IMR-90 (cell line): ENCODE results near the gene SERPINA6. TPM values are rescaled to one million over a fixed set of nuclear protein-coding genes. Genes with fewer than 3 reads are reported as not detected.

Experiments used
- ATAC-seq: fragments of 200-7000 bp; cut with Tn5 transposase; 2 replicates; pipeline ENCODE4 v1.9.1; 2020; ENCODE audit warnings: low read depth, mild to moderate bottlenecking, moderate library complexity
- BruUV-seq: library from RNA; stranded (reverse); fragments of 400-500 nt; replicated peaks from 2 replicates; lab custom pipeline; 2021; lab: Mats Ljungman, UMichigan
- CTCF ChIA-PET: fragments of 300-600 bp; formaldehyde crosslinking; extraction: SDS; loops from one replicate; lab custom pipeline; 2021; ENCODE audit warnings: antibody characterized with exemption; lab: Yijun Ruan, JAX
- POLR2A ChIA-PET: fragments of 300-600 bp; sonication (Branson Sonifier 250); formaldehyde crosslinking; loops from one replicate; lab custom pipeline; 2022; ENCODE audit warnings: antibody characterized with exemption; ENCODE audit not compliant: unreplicated experiment; lab: Charles Lee
- DNase-seq: peaks from one replicate; pipeline ENCODE4 v3.0.0; 2013
- H2AFZ ChIP-seq: replicated peaks from 2 replicates; pipeline ENCODE3; 2013; ENCODE audit warnings: low read length, mild to moderate bottlenecking; ENCODE audit not compliant: poor library complexity
- H2AK5ac ChIP-seq: 2 replicates; pipeline ENCODE4 v1.6.1; 2013; ENCODE audit warnings: low read depth, low read length, inconsistent platforms
- H2AK9ac ChIP-seq: replicated peaks from 2 replicates; pipeline ENCODE3; 2013; ENCODE audit warnings: mild to moderate bottlenecking, low read depth, low read length, moderate library complexity; ENCODE audit not compliant: poor library complexity
- H2BK120ac ChIP-seq: 2 replicates; pipeline ENCODE4 v1.6.1; 2013; ENCODE audit warnings: low read depth, low read length, inconsistent platforms
- H2BK15ac ChIP-seq: 3 replicates; pipeline ENCODE4 v1.6.1; 2013; ENCODE audit warnings: low read depth, low read length, inconsistent platforms
- H2BK20ac ChIP-seq: 2 replicates; pipeline ENCODE4 v1.6.1; 2013; ENCODE audit warnings: low read depth, mild to moderate bottlenecking, inconsistent platforms, low read length, moderate library complexity
- H2BK5ac ChIP-seq: 2 replicates; pipeline ENCODE4 v1.6.1; 2013; ENCODE audit warnings: mild to moderate bottlenecking, low read depth, low read length, inconsistent platforms; ENCODE audit not compliant: poor library complexity, severe bottlenecking
- H3K14ac ChIP-seq: replicated peaks from 2 replicates; pipeline ENCODE4 v1.6.1; 2013; ENCODE audit warnings: low read depth, low read length, inconsistent platforms
- H3K18ac ChIP-seq: 2 replicates; pipeline ENCODE4 v1.6.1; 2013; ENCODE audit warnings: low read depth, low read length, control low read depth
- H3K23ac ChIP-seq: 2 replicates; pipeline ENCODE4 v1.6.1; 2013; ENCODE audit warnings: low read depth, low read length, inconsistent platforms
- H3K27ac ChIP-seq: 2 replicates; pipeline ENCODE4 v1.5.1; 2013; ENCODE audit warnings: mild to moderate bottlenecking, control low read depth, low read length; ENCODE audit not compliant: insufficient read depth
- H3K27me3 ChIP-seq: 2 replicates; pipeline ENCODE4 v1.6.1; 2013; ENCODE audit warnings: low read length; ENCODE audit not compliant: control insufficient read depth, insufficient read depth
- H3K36me3 ChIP-seq: 2 replicates; pipeline ENCODE4 v1.6.1; 2013; ENCODE audit warnings: low read length, mixed read lengths; ENCODE audit not compliant: control insufficient read depth, insufficient read depth
- H3K4ac ChIP-seq: 2 replicates; pipeline ENCODE4 v1.6.1; 2013; ENCODE audit warnings: low read depth, low read length, inconsistent platforms
- H3K4me1 ChIP-seq: 2 replicates; pipeline ENCODE4 v1.6.1; 2013; ENCODE audit warnings: low read length, mixed read lengths; ENCODE audit not compliant: control insufficient read depth, insufficient read depth
- H3K4me2 ChIP-seq: 2 replicates; pipeline ENCODE4 v1.6.1; 2013; ENCODE audit warnings: low read depth, mild to moderate bottlenecking, control low read depth, low read length, moderate library complexity
- H3K4me3 ChIP-seq: 2 replicates; pipeline ENCODE4 v1.5.1; 2013; ENCODE audit warnings: low read depth, mild to moderate bottlenecking, control low read depth, low read length, moderate library complexity; ENCODE audit not compliant: insufficient read depth
- H3K56ac ChIP-seq: 2 replicates; pipeline ENCODE4 v1.6.1; 2013; ENCODE audit warnings: low read length, inconsistent platforms; ENCODE audit not compliant: insufficient read depth; ENCODE audit errors: extremely low read depth
- H3K79me1 ChIP-seq, 2 experiments: 2 replicates each; pipeline ENCODE4 v1.6.1; 2013; ENCODE audit warnings: low read length in 2 of 2, inconsistent platforms in 1 of 2, low read depth in 1 of 2
- H3K9ac ChIP-seq: 2 replicates; pipeline ENCODE4 v1.6.1; 2013; ENCODE audit warnings: low read depth, low read length, control low read depth
- H3K9me1 ChIP-seq: 2 replicates; pipeline ENCODE4 v1.6.1; 2013; ENCODE audit warnings: low read length, inconsistent platforms; ENCODE audit not compliant: insufficient read depth
- H3K9me3 ChIP-seq: 2 replicates; pipeline ENCODE4 v1.6.1; 2013; ENCODE audit warnings: low read length; ENCODE audit not compliant: control insufficient read depth, insufficient read depth
- H4K20me1 ChIP-seq: 2 replicates; pipeline ENCODE4 v1.6.1; 2013; ENCODE audit warnings: low read length, inconsistent platforms; ENCODE audit not compliant: insufficient read depth
- H4K5ac ChIP-seq: 2 replicates; pipeline ENCODE4 v1.6.1; 2013; ENCODE audit warnings: mild to moderate bottlenecking, low read depth, low read length, control low read depth
- H4K8ac ChIP-seq, 2 experiments: 2 replicates each; pipeline ENCODE4 v1.6.1; 2013; ENCODE audit warnings: low read depth in 2 of 2, low read length in 2 of 2, control low read depth in 1 of 2, inconsistent platforms in 1 of 2
- H4K91ac ChIP-seq: 2 replicates; pipeline ENCODE4 v1.6.1; 2013; ENCODE audit warnings: low read depth, low read length, inconsistent platforms; ENCODE audit not compliant: insufficient read depth
- BHLHE40 ChIP-seq: fragments of 150-350 bp; IDR thresholded peaks from 2 replicates; pipeline ENCODE4 v1.6.1; 2016; ENCODE audit warnings: mild to moderate bottlenecking, low read depth, low read length
- CEBPB ChIP-seq: IDR thresholded peaks from 2 replicates; pipeline ENCODE4 v1.6.1; 2012; ENCODE audit warnings: low read depth, low read length, improper control_type of control experiment
- CHD1 ChIP-seq: IDR thresholded peaks from 2 replicates; pipeline ENCODE4 v1.6.1; 2012; ENCODE audit warnings: low read depth, low read length, improper control_type of control experiment
- CTCF ChIP-seq: conservative IDR thresholded peaks from 2 replicates; pipeline ENCODE4 v1.5.1; 2012; ENCODE audit warnings: mild to moderate bottlenecking, low read depth, low read length, improper control_type of control experiment
- ELK1 ChIP-seq: fragments of 150-350 bp; IDR thresholded peaks from 2 replicates; pipeline ENCODE4 v1.6.1; 2016; ENCODE audit warnings: low read depth, mild to moderate bottlenecking, low read length, moderate library complexity, borderline replicate concordance
- FOS ChIP-seq: fragments of 150-350 bp; IDR thresholded peaks from 2 replicates; pipeline ENCODE4 v1.6.1; 2016; ENCODE audit warnings: low read depth, low read length
- MAFK ChIP-seq: IDR thresholded peaks from 2 replicates; pipeline ENCODE4 v1.6.1; 2012; ENCODE audit warnings: low read depth, low read length, improper control_type of control experiment
- MAZ ChIP-seq: IDR thresholded peaks from 2 replicates; pipeline ENCODE4 v1.6.1; 2012; ENCODE audit warnings: low read depth, mild to moderate bottlenecking, low read length, improper control_type of control experiment, moderate library complexity, borderline replicate concordance
- MXI1 ChIP-seq: IDR thresholded peaks from 2 replicates; pipeline ENCODE4 v1.6.1; 2012; ENCODE audit warnings: low read depth, mild to moderate bottlenecking, low read length, moderate library complexity, borderline replicate concordance
- NFE2L2 ChIP-seq: fragments of 150-350 bp; IDR thresholded peaks from 2 replicates; pipeline ENCODE4 v1.6.1; 2016; ENCODE audit warnings: low read depth, mild to moderate bottlenecking, low read length
- POLR2A ChIP-seq: IDR thresholded peaks from 2 replicates; pipeline ENCODE4 v1.6.1; 2012; ENCODE audit warnings: mild to moderate bottlenecking, low read depth, low read length
- RAD21 ChIP-seq: IDR thresholded peaks from 2 replicates; pipeline ENCODE4 v1.6.1; 2012; ENCODE audit warnings: low read length, improper control_type of control experiment
- RCOR1 ChIP-seq: IDR thresholded peaks from 2 replicates; pipeline ENCODE4 v1.6.1; 2012; ENCODE audit warnings: mild to moderate bottlenecking, low read length, improper control_type of control experiment; ENCODE audit not compliant: insufficient replicate concordance
- RFX5 ChIP-seq: IDR thresholded peaks from 2 replicates; pipeline ENCODE4 v1.8.0; 2012; ENCODE audit warnings: low read depth, mild to moderate bottlenecking, low read length, moderate library complexity
- SMC3 ChIP-seq: fragments of 150-350 bp; IDR thresholded peaks from 2 replicates; pipeline ENCODE4 v1.6.1; 2016; ENCODE audit warnings: low read depth, mild to moderate bottlenecking, antibody characterized with exemption, low read length, moderate library complexity
- USF2 ChIP-seq: fragments of 150-350 bp; IDR thresholded peaks from 2 replicates; pipeline ENCODE4 v1.6.1; 2017; ENCODE audit warnings: mild to moderate bottlenecking, antibody characterized with exemption, low read length, low read depth
- dilution Hi-C: fragments of 300-500 bp; cut with HindIII; formaldehyde crosslinking; loops from one replicate; pipeline ENCODE4 v1.14.3; 2018; ENCODE audit warnings: low sequenced_read_pairs; ENCODE audit not compliant: unreplicated experiment
- in situ Hi-C: fragments of 300-500 bp; cut with MboI; formaldehyde crosslinking; loops from 3 replicates; pipeline ENCODE4 v1.14.3; 2019; ENCODE audit warnings: low sequenced_read_pairs, inconsistent platforms, mixed read lengths
- intact Hi-C: fragments of 100-400 bp; cut with micrococcal nuclease; formaldehyde crosslinking; loops from 2 replicates; pipeline ENCODE4 v1.10.0; 2022
- polyA plus RNA-seq, 3 experiments: library from polyadenylated mRNA; depleted of rRNA; stranded (reverse); fragments of >200 nt; gene quantifications; 2 replicates each; pipeline ENCODE4 v1.2.3, GENCODE V29; 2012; ENCODE audit warnings: low replicate concordance in 1 of 3
- total RNA-seq: library from RNA; depleted of rRNA; stranded (reverse); fragments of >200 nt; gene quantifications from 2 replicates; pipeline ENCODE4 v1.2.3, GENCODE V29; 2012

Gene SERPINA6
- total and polyA plus RNA-seq, 2 of the 4 experiments (the other 2 are of a cell fraction) = not detected

- ATAC-seq (no peak), DNase-seq (no peak)
- CTCF ChIA-PET = no interaction called here
- TF ChIP-seq CEBPB = no peak
- no peak for TF ChIP-seq FOS
- TF ChIP-seq MAFK = no peak
- TF ChIP-seq RAD21 = no peak
- TF ChIP-seq CHD1 = no peak
- TF ChIP-seq RFX5 = no peak
- no peak for TF ChIP-seq RCOR1
- no peak for TF ChIP-seq MAZ
- no peak for TF ChIP-seq POLR2A
- TF ChIP-seq MXI1 = no peak
- no peak for TF ChIP-seq NFE2L2
- no peak for TF ChIP-seq CTCF
- TF ChIP-seq ELK1 = no peak
- TF ChIP-seq SMC3 = no peak
- TF ChIP-seq BHLHE40 = no peak
- no peak for TF ChIP-seq USF2
- Histone ChIP-seq H3K4me3 (no peak overlapping the region), H4K5ac (no peak overlapping the region), H2BK15ac (no peak overlapping the region), H3K4me1 (peaks cover 6% of the 10 kb centered on the region), H4K8ac (no peak overlapping the region), H3K18ac (no peak overlapping the region), H3K4ac (no peak overlapping the region), H3K4me2 (no peak overlapping the region), H2BK120ac (no peak overlapping the region), H2AK9ac (no peak overlapping the region), H3K9ac (no peak overlapping the region), H3K14ac (no peak overlapping the region), H3K36me3 (no peaks in the 10 kb centered on the region), H3K27ac (no peak overlapping the region), H2AFZ (no peak overlapping the region), H2BK5ac (no peak overlapping the region), H4K91ac (no peak overlapping the region), H2BK20ac (no peak overlapping the region), H3K9me3 (no peaks in the 10 kb centered on the region), H3K79me1 (no peaks in the 10 kb centered on the region), H3K9me1 (peaks cover 14% of the 10 kb centered on the region), H4K20me1 (no peaks in the 10 kb centered on the region), H2AK5ac (no peak overlapping the region), H3K23ac (no peak overlapping the region), H3K56ac (no peak overlapping the region), H3K27me3 (no peaks in the 10 kb centered on the region)
- POLR2A ChIA-PET = no interaction called here
- BruUV-seq = no TSS peak
- dilution Hi-C loops (no loop called here), intact Hi-C loops (no loop called here), in situ Hi-C loops (no loop called here)
Measured at GRCh38 chr14:94340533-94340932, 17.4 kb upstream of the SERPINA6 start.
